B cell (primary cell): ENCODE measurements around the gene TBCC. TPM values are rescaled to one million over a fixed set of nuclear protein-coding genes. Genes with fewer than 3 reads are reported as not detected.

Source experiments
- ATAC-seq: fragments of 200-7000 bp; cut with Tn5 transposase; one replicate; pipeline ENCODE4 v1.10.0; 2021; ENCODE audit warnings: low read depth, mild to moderate bottlenecking, moderate number of reproducible peaks, moderate library complexity
- CTCF ChIA-PET: fragments of 350-600 bp; sonication (Branson Sonifier 250); formaldehyde crosslinking; loops from one replicate; lab custom pipeline; 2021; ENCODE audit warnings: antibody characterized with exemption, inconsistent platforms; lab: Charles Lee
- POLR2A ChIA-PET: fragments of 350-600 bp; sonication (Branson Sonifier 250); formaldehyde crosslinking; loops from one replicate; lab custom pipeline; 2021; ENCODE audit warnings: antibody characterized with exemption; lab: Charles Lee
- DNase-seq: peaks from one replicate; pipeline ENCODE4 v3.0.0; 2013
- H2AFZ ChIP-seq: 2 replicates; pipeline ENCODE4 v1.6.1; 2012; ENCODE audit warnings: mild to moderate bottlenecking, low read depth, low read length; ENCODE audit not compliant: insufficient read depth, poor library complexity, severe bottlenecking
- H3K27ac ChIP-seq, 2 donors: 1 replicate in 1 of 2; 2 replicates in 1 of 2; pipeline ENCODE4 v1.5.1; 2012 to 2013; ENCODE audit warnings: low read length in 2 of 2, mild to moderate bottlenecking in 2 of 2, moderate library complexity in 1 of 2
- H3K27me3 ChIP-seq, 4 experiments: fragments of 200-600 bp in 1 of 4; sonication (generic) in 1 of 4; replicated peaks in 1 of 4; 1 replicate in 2 of 4; 2 replicates in 2 of 4; pipeline versions ENCODE4 v1.6.1 to v1.7.0; 2013 to 2016; ENCODE audit warnings: low read length in 3 of 4, mild to moderate bottlenecking in 2 of 4, mixed read lengths in 1 of 4, moderate library complexity in 1 of 4; ENCODE audit not compliant: insufficient read depth in 4 of 4, control insufficient read depth in 3 of 4; ENCODE audit errors: control extremely low read depth in 1 of 4
- H3K36me3 ChIP-seq, 2 experiments: replicated peaks in 1 of 2; 1 replicate in 1 of 2; 2 replicates in 1 of 2; pipeline versions ENCODE4 v1.6.1 to v1.7.1; 2013; ENCODE audit warnings: low read length in 1 of 2; ENCODE audit not compliant: insufficient read depth in 2 of 2, control insufficient read depth in 1 of 2; ENCODE audit errors: control extremely low read depth in 1 of 2, extremely low read depth in 1 of 2
- H3K4me1 ChIP-seq, 2 donors: fragments of 200-600 bp in 1 of 2; sonication (generic) in 1 of 2; 1 replicate in 1 of 2; 2 replicates in 1 of 2; pipeline versions ENCODE4 v1.5.1 to v1.6.1; 2013 to 2017; ENCODE audit warnings: low read length in 2 of 2; ENCODE audit not compliant: control insufficient read depth in 2 of 2, insufficient read depth in 2 of 2
- H3K4me2 ChIP-seq: replicated peaks from 2 replicates; pipeline ENCODE3; 2012; ENCODE audit warnings: mild to moderate bottlenecking, low read depth, low read length; ENCODE audit not compliant: poor library complexity, severe bottlenecking
- H3K4me3 ChIP-seq, 5 experiments: fragments of 200-600 bp in 1 of 5; sonication (generic) in 1 of 5; 1 replicate in 3 of 5; 2 replicates in 2 of 5; pipeline versions ENCODE4 v1.5.1 to v1.7.0; 2011 to 2016; ENCODE audit warnings: low read length in 4 of 5, mild to moderate bottlenecking in 4 of 5, low read depth in 2 of 5, control low read depth in 1 of 5, moderate library complexity in 1 of 5; ENCODE audit not compliant: insufficient read depth in 1 of 5; ENCODE audit errors: control extremely low read depth in 1 of 5, extremely low read depth in 1 of 5
- H3K79me2 ChIP-seq: fragments of 200-600 bp; sonication (generic); one replicate; pipeline ENCODE4 v1.6.0; 2016; ENCODE audit warnings: low read length; ENCODE audit not compliant: control insufficient read depth, insufficient read depth
- H3K9ac ChIP-seq: fragments of 200-600 bp; sonication (generic); 2 replicates; pipeline ENCODE4 v1.6.1; 2017; ENCODE audit warnings: mild to moderate bottlenecking, low read length, moderate library complexity
- H3K9me3 ChIP-seq, 3 donors: one replicate each; pipeline versions ENCODE4 v1.6.1 to v1.7.1; 2013; ENCODE audit warnings: low read length in 2 of 3; ENCODE audit not compliant: control insufficient read depth in 2 of 3, insufficient read depth in 1 of 3; ENCODE audit errors: control extremely low read depth in 1 of 3
- H4K20me1 ChIP-seq: 2 replicates; pipeline ENCODE4 v1.6.0; 2012; ENCODE audit warnings: mild to moderate bottlenecking, low read length; ENCODE audit not compliant: insufficient read depth, control insufficient read depth, poor library complexity, severe bottlenecking
- H3K27ac Mint-ChIP-seq: one replicate; pipeline ENCODE4 v1.8.0; 2021; ENCODE audit warnings: mixed read lengths
- H3K27me3 Mint-ChIP-seq: one replicate; pipeline ENCODE4 v1.8.0; 2021; ENCODE audit warnings: mixed read lengths
- H3K4me1 Mint-ChIP-seq: one replicate; pipeline ENCODE4 v1.8.0; 2021; ENCODE audit warnings: mixed read lengths
- H3K4me3 Mint-ChIP-seq: one replicate; pipeline ENCODE4 v1.8.0; 2021; ENCODE audit warnings: mixed read lengths
- H3K9me3 Mint-ChIP-seq: one replicate; pipeline ENCODE4 v1.8.0; 2022; ENCODE audit warnings: mixed read lengths; ENCODE audit not compliant: insufficient read depth
- EZH2 ChIP-seq: IDR thresholded peaks from 2 replicates; pipeline ENCODE4 v1.6.1; 2012; ENCODE audit warnings: borderline replicate concordance, low read depth, mild to moderate bottlenecking, moderate library complexity, low read length; ENCODE audit not compliant: insufficient read depth, poor library complexity, severe bottlenecking
- WGBS: methylation state at CpG from one replicate; pipeline ENCODE4 v1.1.5; 2013; ENCODE audit warnings: missing lambda C conversion rate; ENCODE audit not compliant: insufficient coverage; 5-methylcytosine and 5-hydroxymethylcytosine counted together
- intact Hi-C: fragments of 100-400 bp; cut with micrococcal nuclease; formaldehyde crosslinking; loops from one replicate; pipeline ENCODE4 v1.10.0; 2022
- polyA plus RNA-seq: library from polyadenylated mRNA; depleted of rRNA; stranded (reverse); fragments of >200 nt; gene quantifications from 2 replicates; pipeline ENCODE4 v1.2.3, GENCODE V29; 2012
- total RNA-seq, 2 donors: library from RNA; stranded (reverse); fragments of 120-200 nt in 1 of 2; gene quantifications; 1 replicate in 1 of 2; 2 replicates in 1 of 2; pipeline versions ENCODE4 v1.2.3 to v1.2.4, GENCODE V29; 2013 to 2022
- TF ChIP-seq, protein P1 (sequence below): fragments of 200-600 bp; IDR thresholded peaks from one replicate; pipeline ENCODE4 v1.8.0; 2022; ENCODE audit warnings: antibody characterized with exemption, mild to moderate bottlenecking

TBCC gene
- total and polyA plus RNA-seq, 2 donors (not counting 1 experiment from before 2014, with no cell fraction given) = 35.7 to 55.7 TPM

DNA sequence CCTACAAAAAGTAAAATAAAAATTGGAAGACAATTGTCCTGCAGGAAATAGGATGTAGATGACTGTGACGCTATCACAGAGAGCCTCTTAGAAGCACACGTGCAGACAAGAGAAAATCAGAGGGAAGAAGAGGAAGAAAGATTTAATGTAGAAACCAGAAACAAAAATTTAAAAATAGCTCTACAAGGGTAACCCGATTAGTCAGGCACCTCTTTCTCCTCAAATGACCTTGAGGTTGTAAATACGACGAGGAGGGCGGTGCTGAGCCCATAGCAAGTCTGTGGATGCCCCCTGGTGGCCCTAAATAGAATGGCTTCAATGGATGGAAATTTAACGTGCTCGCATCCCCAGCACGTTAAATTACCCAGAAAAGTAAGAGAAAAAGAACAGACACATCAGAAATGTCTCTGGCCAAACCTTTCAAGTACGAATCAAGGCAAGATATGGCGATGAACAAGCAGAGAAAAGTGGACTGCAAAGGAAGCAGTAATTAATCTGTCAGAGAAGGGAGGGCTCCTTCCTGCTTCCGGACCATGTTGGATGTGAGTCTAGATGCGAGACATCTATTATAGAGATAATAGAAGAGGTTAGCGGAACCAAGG is 19.3 kb downstream of the TBCC start:
- Histone ChIP-seq H4K20me1 (no peaks in the 10 kb centered on the region), H3K27me3 (no peaks in the 10 kb centered on the region), H3K9me3 (no peaks in the 10 kb centered on the region), H3K27ac (peak overlapping the region; percentile 59 to 64), H3K36me3 (no peaks in the 10 kb centered on the region), H3K4me3 (peak overlapping the region; percentile 57 to 76 (median 68)), H3K4me2 (peak overlapping the region; percentile 84), H2AFZ (peak overlapping the region; percentile 95), H3K79me2 (no peaks in the 10 kb centered on the region), H3K4me1 (peaks cover 12 to 17% of the 10 kb centered on the region in 2 donors), H3K9ac (peak overlapping the region; percentile 75)
- no peaks in the 10 kb centered on the region for H3K27me3 Mint-ChIP-seq
- WGBS = 0% methylated on average over 2 of the region's 14 CpGs
- peak; percentile 92 for DNase-seq
- intact Hi-C loops = loop anchor here (1.0 to 10.0 kb wide), 8 partner anchors 20 to 942 kb away; partner anchors contain the start of genes BICRAL, PRICKLE4, TBCC and TOMM6
- ATAC-seq = peak; percentile 99
- no peaks in the 10 kb centered on the region for H3K9me3 Mint-ChIP-seq
- ChIA-PET POLR2A (interaction anchor here (0.6 to 3.7 kb wide), 9 partner anchors 19 to 185 kb away, joined by 3 to 40 read pairs (median 4); partner anchors contain the start of genes BICRAL, RPL7L1 and TBCC), CTCF (interaction anchor here (0.6 to 4.5 kb wide), 29 partner anchors 9 to 303 kb away, joined by 3 to 102 read pairs (median 4); partner anchors contain the start of genes BICRAL, RPL7L1 and TBCC)
- peaks cover 19% of the 10 kb centered on the region for H3K4me1 Mint-ChIP-seq
- H3K4me3 Mint-ChIP-seq = peak overlapping the region; percentile 92
- TF ChIP-seq EZH2 = no peak
- TF ChIP-seq, protein P1, sequence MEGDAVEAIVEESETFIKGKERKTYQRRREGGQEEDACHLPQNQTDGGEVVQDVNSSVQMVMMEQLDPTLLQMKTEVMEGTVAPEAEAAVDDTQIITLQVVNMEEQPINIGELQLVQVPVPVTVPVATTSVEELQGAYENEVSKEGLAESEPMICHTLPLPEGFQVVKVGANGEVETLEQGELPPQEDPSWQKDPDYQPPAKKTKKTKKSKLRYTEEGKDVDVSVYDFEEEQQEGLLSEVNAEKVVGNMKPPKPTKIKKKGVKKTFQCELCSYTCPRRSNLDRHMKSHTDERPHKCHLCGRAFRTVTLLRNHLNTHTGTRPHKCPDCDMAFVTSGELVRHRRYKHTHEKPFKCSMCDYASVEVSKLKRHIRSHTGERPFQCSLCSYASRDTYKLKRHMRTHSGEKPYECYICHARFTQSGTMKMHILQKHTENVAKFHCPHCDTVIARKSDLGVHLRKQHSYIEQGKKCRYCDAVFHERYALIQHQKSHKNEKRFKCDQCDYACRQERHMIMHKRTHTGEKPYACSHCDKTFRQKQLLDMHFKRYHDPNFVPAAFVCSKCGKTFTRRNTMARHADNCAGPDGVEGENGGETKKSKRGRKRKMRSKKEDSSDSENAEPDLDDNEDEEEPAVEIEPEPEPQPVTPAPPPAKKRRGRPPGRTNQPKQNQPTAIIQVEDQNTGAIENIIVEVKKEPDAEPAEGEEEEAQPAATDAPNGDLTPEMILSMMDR = peak; percentile 94
- H3K27ac Mint-ChIP-seq = peak overlapping the region; percentile 94

DNA sequence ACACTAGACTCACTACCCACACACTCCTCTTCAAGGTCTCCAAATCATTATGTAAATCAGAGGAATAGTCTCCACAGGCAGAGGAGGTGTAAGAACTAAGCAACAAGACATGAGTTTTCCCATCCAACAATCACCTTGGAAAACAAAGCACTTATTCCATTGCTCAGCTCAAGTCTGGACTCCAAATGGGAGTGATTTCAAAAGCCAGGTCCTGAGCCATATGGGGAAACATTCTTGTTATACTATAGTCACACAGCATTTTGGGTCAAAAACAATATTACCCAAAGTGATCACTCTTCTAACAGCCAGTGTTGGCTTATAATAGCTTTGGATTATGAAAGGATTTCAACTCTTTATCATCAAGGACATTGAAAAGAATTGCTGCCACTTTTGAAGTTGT is 19.9 kb downstream of the TBCC start:
- Histone ChIP-seq H2AFZ (peak overlapping the region; percentile 95), H3K36me3 (no peaks in the 10 kb centered on the region), H3K4me2 (peak overlapping the region; percentile 84), H3K9ac (peak overlapping the region; percentile 75), H4K20me1 (no peaks in the 10 kb centered on the region), H3K79me2 (no peaks in the 10 kb centered on the region), H3K27me3 (no peaks in the 10 kb centered on the region), H3K4me1 (peaks cover 12 to 17% of the 10 kb centered on the region in 2 donors), H3K4me3 (peak overlapping the region in 2 of 5 experiments; percentile 68), H3K9me3 (no peaks in the 10 kb centered on the region), H3K27ac (peak overlapping the region; percentile 59 to 64)
- POLR2A ChIA-PET = interaction anchor here (0.6 to 3.7 kb wide), 8 partner anchors 20 to 205 kb away, joined by 3 to 40 read pairs (median 4); partner anchors contain the start of genes BICRAL and TBCC
- TF ChIP-seq EZH2 = no peak
- TF ChIP-seq, protein P1 = no peak
- CTCF ChIA-PET = interaction anchor here (0.6 to 4.5 kb wide), 27 partner anchors 8 to 329 kb away, joined by 3 to 102 read pairs (median 4); partner anchors contain the start of genes BICRAL, RPL7L1 and TBCC
- DNase-seq = no peak
- intact Hi-C loops = loop anchor here (1.0 to 10.0 kb wide), 8 partner anchors 20 to 941 kb away; partner anchors contain the start of genes BICRAL, PRICKLE4, TBCC and TOMM6
- Mint-ChIP-seq H3K27ac (peak overlapping the region; percentile 94), H3K4me3 (peak overlapping the region; percentile 92), H3K9me3 (no peaks in the 10 kb centered on the region), H3K27me3 (peaks cover 4% of the 10 kb centered on the region), H3K4me1 (peaks cover 19% of the 10 kb centered on the region)
- no peak for ATAC-seq
